ENCODE measurements around the gene LRPPRC.

- TF ChIP-seq GATA3 (IDR thresholded peaks at IDR 0.05; ENCODE audit: low read depth, low read length) = no peak
- TF ChIP-seq GATA2 (IDR thresholded peaks at IDR 0.05; ENCODE audit: low read depth, low read length) = no peak
These were observed 158.8 kb downstream of the LRPPRC start for GRCh38 chr2:43837033-43837432.

Measured in SH-SY5Y (cell line).